H9 (cell line): Measurements from ENCODE around the gene ZMYND8. TPM values are rescaled to one million over a fixed set of nuclear protein-coding genes. Genes with fewer than 3 reads are reported as not detected.

Source experiments
- DNase-seq: peaks from one replicate; pipeline ENCODE4 v3.0.0-alpha.2; 2017
- H2AFZ ChIP-seq: one replicate; pipeline ENCODE4 v1.6.1; 2013; ENCODE audit warnings: mild to moderate bottlenecking, low read length, control low read depth, moderate library complexity
- H2AK5ac ChIP-seq: 2 replicates; pipeline ENCODE4 v1.6.1; 2013; ENCODE audit warnings: low read length, control low read depth, mixed read lengths; ENCODE audit not compliant: insufficient read length
- H2BK120ac ChIP-seq: one replicate; pipeline ENCODE4 v1.6.1; 2013; ENCODE audit warnings: low read depth, mild to moderate bottlenecking, low read length, control low read depth, inconsistent platforms; ENCODE audit not compliant: poor library complexity, severe bottlenecking
- H2BK12ac ChIP-seq: 2 replicates; pipeline ENCODE4 v1.6.1; 2013; ENCODE audit warnings: low read length, control low read depth, mixed read lengths, low read depth; ENCODE audit not compliant: insufficient read length
- H2BK15ac ChIP-seq: 2 replicates; pipeline ENCODE4 v1.6.1; 2013; ENCODE audit warnings: low read depth, low read length, control low read depth
- H2BK20ac ChIP-seq: one replicate; pipeline ENCODE4 v1.6.1; 2013; ENCODE audit warnings: low read depth, mild to moderate bottlenecking, low read length, control low read depth, inconsistent platforms; ENCODE audit not compliant: poor library complexity, severe bottlenecking
- H2BK5ac ChIP-seq: 2 replicates; pipeline ENCODE4 v1.6.1; 2013; ENCODE audit warnings: low read length, control low read depth, mixed read lengths; ENCODE audit not compliant: insufficient read length
- H3K14ac ChIP-seq: 2 replicates; pipeline ENCODE4 v1.6.1; 2013; ENCODE audit warnings: low read length, control low read depth; ENCODE audit not compliant: insufficient read depth
- H3K18ac ChIP-seq: 2 replicates; pipeline ENCODE4 v1.6.1; 2013; ENCODE audit warnings: low read depth, mild to moderate bottlenecking, mixed read lengths, low read length, control low read depth; ENCODE audit not compliant: insufficient read length
- H3K23ac ChIP-seq: 2 replicates; pipeline ENCODE4 v1.6.1; 2013; ENCODE audit warnings: low read length, control low read depth, mixed read lengths, low read depth; ENCODE audit not compliant: insufficient read length
- H3K23me2 ChIP-seq: 2 replicates; pipeline ENCODE4 v1.6.1; 2013; ENCODE audit warnings: low read depth, mild to moderate bottlenecking, mixed read lengths, low read length, control low read depth; ENCODE audit not compliant: insufficient read length, poor library complexity, severe bottlenecking
- H3K27ac ChIP-seq: 2 replicates; pipeline ENCODE4 v1.5.1; 2013; ENCODE audit warnings: low read length, control low read depth, mixed read lengths, low read depth; ENCODE audit not compliant: insufficient read length
- H3K27me3 ChIP-seq: 2 replicates; pipeline ENCODE4 v1.6.1; 2013; ENCODE audit warnings: low read length, control low read depth, inconsistent platforms; ENCODE audit not compliant: insufficient read depth
- H3K4ac ChIP-seq: 2 replicates; pipeline ENCODE4 v1.6.1; 2013; ENCODE audit warnings: low read depth, mild to moderate bottlenecking, control low read depth, inconsistent platforms, low read length, moderate library complexity
- H3K4me1 ChIP-seq: 2 replicates; pipeline ENCODE4 v1.6.1; 2013; ENCODE audit warnings: low read length, control low read depth, inconsistent platforms; ENCODE audit not compliant: insufficient read depth
- H3K4me2 ChIP-seq: 2 replicates; pipeline ENCODE4 v1.6.1; 2013; ENCODE audit warnings: low read length, control low read depth, mixed read lengths; ENCODE audit not compliant: insufficient read length, insufficient read depth
- H3K56ac ChIP-seq: 2 replicates; pipeline ENCODE4 v1.6.1; 2013; ENCODE audit warnings: low read depth, mild to moderate bottlenecking, mixed read lengths, low read length, control low read depth; ENCODE audit not compliant: insufficient read length
- H3K79me1 ChIP-seq: 2 replicates; pipeline ENCODE4 v1.6.1; 2013; ENCODE audit warnings: low read depth, mild to moderate bottlenecking, moderate library complexity, low read length, control low read depth, inconsistent platforms; ENCODE audit not compliant: insufficient read depth, poor library complexity, severe bottlenecking
- H3K79me2 ChIP-seq: 2 replicates; pipeline ENCODE4 v1.6.1; 2013; ENCODE audit warnings: low read length, control low read depth, inconsistent platforms; ENCODE audit not compliant: insufficient read depth
- H3K9ac ChIP-seq: 2 replicates; pipeline ENCODE4 v1.6.1; 2013; ENCODE audit warnings: low read length, control low read depth, mixed read lengths; ENCODE audit not compliant: insufficient read length; ENCODE audit errors: extremely low read depth
- H3K9me3 ChIP-seq: one replicate; pipeline ENCODE4 v1.6.1; 2013; ENCODE audit warnings: low read depth, low read length, inconsistent platforms; ENCODE audit not compliant: control insufficient read depth
- H3T11ph ChIP-seq: one replicate; pipeline ENCODE4 v1.6.1; 2013; ENCODE audit warnings: mild to moderate bottlenecking, low read length, control low read depth, inconsistent platforms
- H4K20me1 ChIP-seq: one replicate; pipeline ENCODE4 v1.6.1; 2013; ENCODE audit not compliant: control insufficient read depth, insufficient read length, insufficient read depth
- H4K5ac ChIP-seq: 2 replicates; pipeline ENCODE4 v1.6.1; 2013; ENCODE audit warnings: low read depth, mild to moderate bottlenecking, mixed read lengths, low read length, control low read depth; ENCODE audit not compliant: insufficient read length
- H4K8ac ChIP-seq: replicated peaks from 2 replicates; pipeline ENCODE4 v1.6.1; 2013; ENCODE audit warnings: low read length, control low read depth, mixed read lengths, low read depth; ENCODE audit not compliant: insufficient read length
- H4K91ac ChIP-seq: 2 replicates; pipeline ENCODE4 v1.6.1; 2013; ENCODE audit warnings: low read depth, mild to moderate bottlenecking, moderate library complexity, mixed read lengths, low read length, control low read depth; ENCODE audit not compliant: insufficient read length
- H3K27ac Mint-ChIP-seq, 3 experiments: 2 replicates in 2 of 3; 3 replicates in 1 of 3; pipeline ENCODE4 v1.8.0; 2020 to 2021; ENCODE audit warnings: mixed read lengths in 3 of 3, mild to moderate bottlenecking in 1 of 3, moderate library complexity in 1 of 3
- H3K27me3 Mint-ChIP-seq: 2 replicates; pipeline ENCODE4 v1.8.0; 2021; ENCODE audit warnings: low read depth, mild to moderate bottlenecking, moderate library complexity, mixed read lengths
- H3K36me3 Mint-ChIP-seq, 3 experiments: 2 replicates in 2 of 3; 3 replicates in 1 of 3; pipeline ENCODE4 v1.8.0; 2020 to 2021; ENCODE audit warnings: low read depth in 3 of 3, mixed read lengths in 3 of 3; ENCODE audit not compliant: insufficient read depth in 1 of 3
- H3K4me1 Mint-ChIP-seq, 2 experiments: 2 replicates each; pipeline ENCODE4 v1.8.0; 2020; ENCODE audit warnings: mixed read lengths in 2 of 2
- H3K4me3 Mint-ChIP-seq, 2 experiments: 2 replicates in 1 of 2; 3 replicates in 1 of 2; pipeline ENCODE4 v1.8.0; 2020 to 2021; ENCODE audit warnings: mild to moderate bottlenecking in 2 of 2, mixed read lengths in 2 of 2, moderate library complexity in 1 of 2
- H3K9me3 Mint-ChIP-seq, 2 experiments: 2 replicates in 1 of 2; 3 replicates in 1 of 2; pipeline ENCODE4 v1.8.0; 2020; ENCODE audit warnings: mild to moderate bottlenecking in 2 of 2, mixed read lengths in 2 of 2, moderate library complexity in 1 of 2
- CTCF ChIP-seq: fragments of 200-600 bp; sonication (generic); conservative IDR thresholded peaks from 3 replicates; pipeline ENCODE4 v1.8.0; 2021; ENCODE audit warnings: antibody characterized with exemption, mild to moderate bottlenecking
- whole genome bisulfite sequencing: extraction: QIAGEN DNeasy Blood & Tissue Kit; methylation state at CpG from one replicate; pipeline ENCODE4 v1.1.7; 2013; ENCODE audit warnings: missing lambda C conversion rate, low lambda C conversion rate, mixed read lengths; ENCODE audit not compliant: insufficient read length; ENCODE audit errors: extremely low coverage; 5-methylcytosine and 5-hydroxymethylcytosine counted together
- total RNA-seq: library from RNA; stranded (reverse); gene quantifications from 2 replicates; pipeline ENCODE4 v1.2.1, GENCODE V29; 2021

ZMYND8 gene
- total RNA-seq, 1 experiment from 2014 or later, result 158 TPM

DNA sequence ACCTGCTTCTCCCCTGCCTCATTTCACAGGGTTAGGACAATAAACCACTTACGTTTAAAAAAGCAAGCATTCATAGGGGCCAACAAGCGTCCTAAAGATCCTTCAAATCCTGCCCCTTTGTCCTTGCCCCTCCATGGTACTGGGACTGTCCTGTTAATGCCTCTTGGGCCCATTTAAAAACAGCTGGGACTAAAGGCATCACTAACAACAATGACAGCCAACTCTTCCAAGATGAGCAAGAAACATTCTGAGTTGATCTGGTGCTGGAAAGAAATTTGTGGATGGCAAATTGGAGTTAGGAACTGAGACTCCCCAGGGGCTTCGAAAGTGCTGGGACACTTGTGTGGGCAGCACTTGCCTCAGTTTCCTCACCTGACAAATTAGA, 93.4 kb downstream of the ZMYND8 start:
- Histone ChIP-seq H3K14ac (no peak overlapping the region), H4K91ac (no peak overlapping the region), H3K23ac (no peak overlapping the region), H3K23me2 (no peaks in the 10 kb centered on the region), H4K8ac (no peak overlapping the region), H3K79me1 (peaks cover 13% of the 10 kb centered on the region), H3K4me2 (no peak overlapping the region), H2BK120ac (no peak overlapping the region), H2AK5ac (no peak overlapping the region), H3K4me1 (no peaks in the 10 kb centered on the region), H2AFZ (no peak overlapping the region), H3K27me3 (no peaks in the 10 kb centered on the region), H3K9me3 (no peaks in the 10 kb centered on the region), H2BK20ac (no peak overlapping the region), H4K20me1 (no peaks in the 10 kb centered on the region), H2BK12ac (no peak overlapping the region), H3K27ac (no peak overlapping the region), H2BK15ac (no peak overlapping the region), H3T11ph (no peak overlapping the region), H3K79me2 (peaks cover 3% of the 10 kb centered on the region; the same call in 1 of the 2 replicates), H3K9ac (no peak overlapping the region), H3K4ac (no peak overlapping the region), H2BK5ac (no peak overlapping the region), H3K18ac (no peak overlapping the region), H4K5ac (no peak overlapping the region), H3K56ac (no peak overlapping the region)
- peak overlapping the region in 1 of 3 experiments; percentile 78; a peak in 1 of 7 replicates for H3K27ac Mint-ChIP-seq
- no peak for TF ChIP-seq CTCF
- peaks cover 61 to 80% (median 79%) of the 10 kb centered on the region in 3 experiments for H3K36me3 Mint-ChIP-seq
- no peak overlapping the region for H3K4me3 Mint-ChIP-seq
- no peak for DNase-seq
- H3K9me3 Mint-ChIP-seq, result no peaks in the 10 kb centered on the region
- peaks cover 20 to 26% of the 10 kb centered on the region in 2 experiments for H3K4me1 Mint-ChIP-seq
- WGBS, result no CpG with 5 or more reads among the region's 3 CpGs
- peaks cover 2% of the 10 kb centered on the region; the same call in 1 of the 2 replicates for H3K27me3 Mint-ChIP-seq
